ENCODE measurements around the gene DDHD1.

Gene DDHD1

DNA sequence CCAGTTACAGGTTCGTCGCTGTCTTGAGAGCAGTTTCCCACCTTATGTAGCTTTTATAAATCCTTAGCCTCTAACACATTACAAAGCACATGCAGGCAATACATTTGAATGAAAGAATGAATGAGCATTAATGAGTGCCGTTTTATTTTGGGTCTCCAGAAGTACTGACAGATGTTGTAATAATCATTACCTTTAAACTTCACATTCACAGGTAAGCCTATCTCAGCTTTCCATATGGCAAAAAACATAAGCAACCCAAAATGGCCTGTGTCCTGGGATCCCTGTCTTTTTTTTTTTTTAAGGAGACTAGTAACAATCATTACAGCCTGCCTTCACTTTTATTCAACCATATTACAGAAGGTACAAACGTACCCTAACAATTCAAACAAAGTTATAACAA is 149.3 kb downstream of the DDHD1 start:
- Histone ChIP-seq H2AFZ (ENCODE audit: low read depth, low read length) (no peak overlapping the region), H3K79me2 (ENCODE audit: insufficient read depth, low read length) (no peaks in the 10 kb centered on the region), H3K27ac (ENCODE audit: low read length) (no peak overlapping the region), H3K9ac (ENCODE audit: low read depth, low read length) (no peak overlapping the region), H3K36me3 (ENCODE audit: insufficient read depth, low read length) (no peaks in the 10 kb centered on the region), H4K20me1 (ENCODE audit: insufficient read depth, low read length) (no peaks in the 10 kb centered on the region), H3K27me3 (ENCODE audit: insufficient read depth, low read length, poor library complexity) (no peaks in the 10 kb centered on the region), H3K9me3 (ENCODE audit: insufficient read depth, low read length, severe bottlenecking) (no peaks in the 10 kb centered on the region), H3K4me2 (ENCODE audit: insufficient read depth, low read length) (no peak overlapping the region), H3K4me1 (ENCODE audit: insufficient read depth, low read length) (no peaks in the 10 kb centered on the region), H3K4me3 (ENCODE audit: low read depth in 1 of 2, low read length in 2 of 2) (no peak overlapping the region)
- no peak for ATAC-seq (ENCODE audit: insufficient read depth, low read depth)
- DNase-seq: no peak
- TF ChIP-seq EZH2 (IDR thresholded peaks at IDR 0.05; ENCODE audit: borderline replicate concordance, low read depth, low read length, severe bottlenecking): no peak
- TF ChIP-seq, protein P1, sequence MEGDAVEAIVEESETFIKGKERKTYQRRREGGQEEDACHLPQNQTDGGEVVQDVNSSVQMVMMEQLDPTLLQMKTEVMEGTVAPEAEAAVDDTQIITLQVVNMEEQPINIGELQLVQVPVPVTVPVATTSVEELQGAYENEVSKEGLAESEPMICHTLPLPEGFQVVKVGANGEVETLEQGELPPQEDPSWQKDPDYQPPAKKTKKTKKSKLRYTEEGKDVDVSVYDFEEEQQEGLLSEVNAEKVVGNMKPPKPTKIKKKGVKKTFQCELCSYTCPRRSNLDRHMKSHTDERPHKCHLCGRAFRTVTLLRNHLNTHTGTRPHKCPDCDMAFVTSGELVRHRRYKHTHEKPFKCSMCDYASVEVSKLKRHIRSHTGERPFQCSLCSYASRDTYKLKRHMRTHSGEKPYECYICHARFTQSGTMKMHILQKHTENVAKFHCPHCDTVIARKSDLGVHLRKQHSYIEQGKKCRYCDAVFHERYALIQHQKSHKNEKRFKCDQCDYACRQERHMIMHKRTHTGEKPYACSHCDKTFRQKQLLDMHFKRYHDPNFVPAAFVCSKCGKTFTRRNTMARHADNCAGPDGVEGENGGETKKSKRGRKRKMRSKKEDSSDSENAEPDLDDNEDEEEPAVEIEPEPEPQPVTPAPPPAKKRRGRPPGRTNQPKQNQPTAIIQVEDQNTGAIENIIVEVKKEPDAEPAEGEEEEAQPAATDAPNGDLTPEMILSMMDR (IDR thresholded peaks at IDR 0.05; ENCODE audit: borderline replicate concordance, extremely low read depth, low read length, poor library complexity, severe bottlenecking): no peak

- H3K4me2 ChIP-seq (ENCODE audit: insufficient read depth, low read length): no peak overlapping the region
- H3K79me2 ChIP-seq (ENCODE audit: insufficient read depth, low read length): no peaks in the 10 kb centered on the region
- H3K27me3 ChIP-seq (ENCODE audit: insufficient read depth, low read length, poor library complexity): no peaks in the 10 kb centered on the region
- no peaks in the 10 kb centered on the region for H3K36me3 ChIP-seq (ENCODE audit: insufficient read depth, low read length)
- no peak overlapping the region for H3K4me3 ChIP-seq (ENCODE audit: low read depth in 1 of 2, low read length in 2 of 2)
- no peak overlapping the region for H2AFZ ChIP-seq (ENCODE audit: low read depth, low read length)
- no peaks in the 10 kb centered on the region for H3K9me3 ChIP-seq (ENCODE audit: insufficient read depth, low read length, severe bottlenecking)
- H3K27ac ChIP-seq (ENCODE audit: low read length): no peak overlapping the region
- no peak overlapping the region for H3K9ac ChIP-seq (ENCODE audit: low read depth, low read length)
- no peaks in the 10 kb centered on the region for H3K4me1 ChIP-seq (ENCODE audit: insufficient read depth, low read length)
- TF ChIP-seq, protein P1 (IDR thresholded peaks at IDR 0.05; ENCODE audit: borderline replicate concordance, extremely low read depth, low read length, poor library complexity, severe bottlenecking): no peak
- TF ChIP-seq EZH2 (IDR thresholded peaks at IDR 0.05; ENCODE audit: borderline replicate concordance, low read depth, low read length, severe bottlenecking): no peak
- ATAC-seq (ENCODE audit: insufficient read depth, low read depth) (peak; percentile 69), DNase-seq (no peak)
- no peaks in the 10 kb centered on the region for H4K20me1 ChIP-seq (ENCODE audit: insufficient read depth, low read length)
These were observed 150.5 kb downstream of the DDHD1 start for GRCh38 chr14:53002576-53002975.

- ATAC-seq (ENCODE audit: insufficient read depth, low read depth): no peak
- Histone ChIP-seq H2AFZ (ENCODE audit: low read depth, low read length) (no peak overlapping the region), H3K9me3 (ENCODE audit: insufficient read depth, low read length, severe bottlenecking) (no peaks in the 10 kb centered on the region), H3K27me3 (ENCODE audit: insufficient read depth, low read length, poor library complexity) (no peaks in the 10 kb centered on the region), H3K4me3 (ENCODE audit: low read depth in 1 of 2, low read length in 2 of 2) (no peak overlapping the region), H3K4me1 (ENCODE audit: insufficient read depth, low read length) (no peaks in the 10 kb centered on the region), H3K4me2 (ENCODE audit: insufficient read depth, low read length) (no peak overlapping the region), H4K20me1 (ENCODE audit: insufficient read depth, low read length) (no peaks in the 10 kb centered on the region), H3K36me3 (ENCODE audit: insufficient read depth, low read length) (no peaks in the 10 kb centered on the region), H3K79me2 (ENCODE audit: insufficient read depth, low read length) (no peaks in the 10 kb centered on the region), H3K27ac (ENCODE audit: low read length) (no peak overlapping the region), H3K9ac (ENCODE audit: low read depth, low read length) (no peak overlapping the region)
- no peak for DNase-seq
- TF ChIP-seq, protein P1 (IDR thresholded peaks at IDR 0.05; ENCODE audit: borderline replicate concordance, extremely low read depth, low read length, poor library complexity, severe bottlenecking): no peak
- no peak for TF ChIP-seq EZH2 (IDR thresholded peaks at IDR 0.05; ENCODE audit: borderline replicate concordance, low read depth, low read length, severe bottlenecking)
These were observed 151.2 kb downstream of the DDHD1 start for GRCh38 chr14:53001787-53002378.
